RWPE2 (cell line): ENCODE measurements around the gene IL1RAPL2.
A peak's percentile ranks its signal among the peaks of the same experiment; 100 is the strongest.

Experiments
- ATAC-seq: fragments of 200-7000 bp; cut with Tn5 transposase; 3 replicates; pipeline ENCODE4 v1.9.1; 2021; ENCODE audit warnings: low read depth
- DNase-seq: peaks from one replicate; pipeline ENCODE4 v3.0.0-alpha.2; 2020; ENCODE audit warnings: low spot score
- H3K27ac ChIP-seq: fragments of 450-650 bp; 2 replicates; pipeline ENCODE4 v1.5.1; 2017; ENCODE audit warnings: mild to moderate bottlenecking; ENCODE audit not compliant: poor library complexity, severe bottlenecking
- H3K27me3 ChIP-seq: fragments of 250-450 bp; sonication (Bioruptor Pico); 2 replicates; pipeline ENCODE4 v1.5.1; 2021; ENCODE audit warnings: mild to moderate bottlenecking, moderate library complexity; ENCODE audit not compliant: insufficient read depth, poor library complexity, severe bottlenecking
- H3K36me3 ChIP-seq: fragments of 250-450 bp; sonication (Bioruptor Pico); 2 replicates; pipeline ENCODE4 v1.5.1; 2020; ENCODE audit warnings: low read depth, mild to moderate bottlenecking, moderate library complexity
- H3K4me1 ChIP-seq: fragments of 250-450 bp; sonication (Bioruptor Pico); 2 replicates; pipeline ENCODE4 v1.5.1; 2021; ENCODE audit warnings: mild to moderate bottlenecking, moderate library complexity; ENCODE audit not compliant: insufficient read depth, poor library complexity, severe bottlenecking
- H3K4me3 ChIP-seq: fragments of 250-450 bp; sonication (Bioruptor Pico); 2 replicates; pipeline ENCODE4 v1.5.1; 2021; ENCODE audit warnings: mild to moderate bottlenecking, moderate library complexity; ENCODE audit not compliant: severe bottlenecking
- H3K9me3 ChIP-seq: fragments of 250-450 bp; sonication (Bioruptor Pico); 2 replicates; pipeline ENCODE4 v1.5.1; 2021; ENCODE audit warnings: mild to moderate bottlenecking, moderate library complexity; ENCODE audit not compliant: severe bottlenecking
- TF ChIP-seq, protein P1 (sequence below): fragments of 450-650 bp; IDR thresholded peaks from one replicate; pipeline ENCODE4 v1.5.1; 2017; ENCODE audit warnings: mild to moderate bottlenecking, moderate library complexity; ENCODE audit not compliant: poor library complexity, severe bottlenecking

IL1RAPL2 gene

DNA sequence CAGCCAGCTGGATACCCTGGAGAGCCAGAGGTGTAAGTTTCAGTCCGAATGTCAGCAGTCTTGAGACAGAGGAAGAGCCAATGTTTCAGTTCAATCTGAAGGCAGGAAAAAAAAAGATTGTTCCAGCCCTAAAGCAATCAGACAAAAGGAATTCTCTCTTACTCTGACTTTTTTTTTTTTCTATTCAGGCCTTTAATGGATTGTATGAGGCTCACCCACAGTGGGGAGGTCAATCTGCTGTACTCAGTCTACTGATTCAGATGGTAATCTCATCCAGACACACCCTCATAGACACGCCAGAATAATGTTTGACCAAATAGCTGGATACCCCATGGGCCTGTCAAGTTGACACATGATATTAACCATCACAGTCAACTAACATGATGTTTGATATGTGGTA, 602.6 kb downstream of the IL1RAPL2 start:
- no peaks in the 10 kb centered on the region for H3K4me1 ChIP-seq
- DNase-seq (no peak), ATAC-seq (no peak)
- no peaks in the 10 kb centered on the region for H3K36me3 ChIP-seq
- no peaks in the 10 kb centered on the region for H3K9me3 ChIP-seq
- no peak overlapping the region for H3K4me3 ChIP-seq
- no peaks in the 10 kb centered on the region for H3K27me3 ChIP-seq
- no peak overlapping the region for H3K27ac ChIP-seq
- TF ChIP-seq, protein P1, sequence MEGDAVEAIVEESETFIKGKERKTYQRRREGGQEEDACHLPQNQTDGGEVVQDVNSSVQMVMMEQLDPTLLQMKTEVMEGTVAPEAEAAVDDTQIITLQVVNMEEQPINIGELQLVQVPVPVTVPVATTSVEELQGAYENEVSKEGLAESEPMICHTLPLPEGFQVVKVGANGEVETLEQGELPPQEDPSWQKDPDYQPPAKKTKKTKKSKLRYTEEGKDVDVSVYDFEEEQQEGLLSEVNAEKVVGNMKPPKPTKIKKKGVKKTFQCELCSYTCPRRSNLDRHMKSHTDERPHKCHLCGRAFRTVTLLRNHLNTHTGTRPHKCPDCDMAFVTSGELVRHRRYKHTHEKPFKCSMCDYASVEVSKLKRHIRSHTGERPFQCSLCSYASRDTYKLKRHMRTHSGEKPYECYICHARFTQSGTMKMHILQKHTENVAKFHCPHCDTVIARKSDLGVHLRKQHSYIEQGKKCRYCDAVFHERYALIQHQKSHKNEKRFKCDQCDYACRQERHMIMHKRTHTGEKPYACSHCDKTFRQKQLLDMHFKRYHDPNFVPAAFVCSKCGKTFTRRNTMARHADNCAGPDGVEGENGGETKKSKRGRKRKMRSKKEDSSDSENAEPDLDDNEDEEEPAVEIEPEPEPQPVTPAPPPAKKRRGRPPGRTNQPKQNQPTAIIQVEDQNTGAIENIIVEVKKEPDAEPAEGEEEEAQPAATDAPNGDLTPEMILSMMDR, result no peak

DNA sequence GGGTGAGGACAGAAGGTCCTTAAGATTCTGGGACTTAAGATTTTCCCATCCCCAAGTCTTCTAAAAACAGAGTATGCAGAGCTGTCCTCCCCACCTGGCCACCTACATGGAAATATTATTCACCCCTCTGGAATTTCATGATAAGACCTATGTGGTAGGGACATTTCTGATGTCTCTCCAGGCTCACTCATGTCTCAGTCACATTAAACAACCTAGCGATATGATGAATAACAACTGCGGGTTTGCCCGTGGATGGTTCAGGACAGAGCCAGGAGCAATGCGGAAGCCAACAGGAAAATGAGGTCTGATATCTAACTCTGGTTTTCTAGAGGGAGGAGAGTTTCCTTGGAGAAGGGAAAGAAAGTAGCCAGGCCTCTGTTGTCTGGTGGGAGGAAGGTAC, 607.1 kb downstream of the IL1RAPL2 start:
- H3K4me3 ChIP-seq, result no peak overlapping the region
- ATAC-seq, result no peak
- H3K27me3 ChIP-seq, result no peaks in the 10 kb centered on the region
- TF ChIP-seq, protein P1, result no peak
- no peaks in the 10 kb centered on the region for H3K9me3 ChIP-seq
- no peak overlapping the region for H3K27ac ChIP-seq
- no peaks in the 10 kb centered on the region for H3K4me1 ChIP-seq
- no peaks in the 10 kb centered on the region for H3K36me3 ChIP-seq
- no peak for DNase-seq

DNA sequence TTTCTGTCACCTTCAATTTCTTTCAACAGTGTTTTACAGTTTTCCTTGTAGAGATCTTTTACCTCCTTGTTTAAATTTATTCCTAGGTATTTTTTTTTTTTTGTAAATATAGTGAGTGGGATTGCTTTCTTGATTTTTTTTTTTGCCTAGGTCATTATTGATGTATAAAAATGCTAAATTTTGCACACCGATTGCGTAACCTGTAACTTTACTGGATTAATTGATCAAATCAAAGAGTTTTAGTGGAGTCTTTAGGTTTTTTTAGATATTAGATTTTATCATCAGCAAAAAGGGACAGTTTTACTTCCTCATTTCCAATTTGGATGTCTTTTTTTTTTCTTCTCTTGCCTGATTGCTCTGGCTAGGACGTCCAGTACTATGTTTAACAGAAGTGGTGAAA, 613.6 kb downstream of the IL1RAPL2 start:
- Histone ChIP-seq H3K4me3 (no peak overlapping the region), H3K27ac (no peak overlapping the region), H3K9me3 (no peaks in the 10 kb centered on the region), H3K27me3 (no peaks in the 10 kb centered on the region), H3K36me3 (no peaks in the 10 kb centered on the region), H3K4me1 (no peaks in the 10 kb centered on the region)
- no peak for DNase-seq
- no peak for ATAC-seq
- TF ChIP-seq, protein P1, result no peak

DNA sequence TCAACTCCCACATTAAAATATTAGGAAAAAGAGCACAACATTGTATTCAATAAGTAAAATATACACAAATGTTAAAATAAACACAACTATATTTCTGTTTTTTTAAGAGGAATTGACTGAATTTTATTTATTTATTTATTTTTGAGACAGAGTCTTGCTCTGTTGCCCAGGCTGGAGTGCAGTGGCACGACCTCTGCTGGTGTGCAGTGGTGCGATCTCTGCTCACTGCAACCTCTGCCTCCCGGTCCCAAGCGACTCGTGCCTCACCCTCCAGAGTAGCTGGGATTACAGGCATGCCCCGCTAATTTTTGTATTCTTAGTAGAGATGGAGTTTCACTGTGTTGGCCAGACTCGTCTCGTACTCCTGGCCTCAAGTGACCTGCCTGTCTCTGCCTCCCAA, 623.1 kb downstream of the IL1RAPL2 start:
- no peak for ATAC-seq

DNA sequence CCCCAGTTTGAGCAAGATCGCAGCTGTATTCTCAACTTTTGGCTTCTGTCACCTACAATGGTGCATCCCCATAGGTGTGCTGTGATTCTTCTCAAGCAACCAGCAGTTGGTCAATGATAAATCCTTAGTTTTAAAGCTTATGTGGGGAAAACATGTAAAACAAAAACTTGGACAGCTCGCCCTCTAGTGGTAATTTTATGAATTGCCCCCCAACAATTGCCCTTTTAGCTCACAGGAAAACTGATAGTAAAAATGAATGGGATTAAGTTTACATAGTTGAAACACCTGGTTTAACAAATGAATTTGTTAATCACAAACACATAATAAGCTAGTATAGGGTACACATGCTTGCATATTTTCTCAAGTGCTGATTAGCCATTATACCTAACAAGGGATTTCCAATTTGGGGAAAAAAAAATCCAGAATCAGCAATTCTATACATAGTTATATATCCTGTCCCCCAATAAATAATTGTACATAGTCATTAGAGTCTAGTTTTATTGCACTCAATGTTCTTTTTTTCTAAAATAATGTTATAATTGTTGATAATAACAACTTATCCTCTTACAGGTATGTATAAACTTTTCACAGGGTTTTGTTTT, 624.4 kb downstream of the IL1RAPL2 start:
- Histone ChIP-seq H3K4me3 (no peak overlapping the region), H3K36me3 (no peaks in the 10 kb centered on the region)
- no peak for DNase-seq

More for the DNA sequence above, 623.1 kb downstream of the IL1RAPL2 start:
- no peaks in the 10 kb centered on the region for H3K27me3 ChIP-seq
- no peaks in the 10 kb centered on the region for H3K4me1 ChIP-seq
- no peaks in the 10 kb centered on the region for H3K36me3 ChIP-seq
- TF ChIP-seq, protein P1, result no peak
- no peak for DNase-seq
- no peaks in the 10 kb centered on the region for H3K9me3 ChIP-seq
- no peak overlapping the region for H3K27ac ChIP-seq
- H3K4me3 ChIP-seq, result no peak overlapping the region

More for the DNA sequence above, 624.4 kb downstream of the IL1RAPL2 start:
- Histone ChIP-seq H3K27ac (no peak overlapping the region), H3K4me1 (no peaks in the 10 kb centered on the region), H3K9me3 (no peaks in the 10 kb centered on the region), H3K27me3 (no peaks in the 10 kb centered on the region)
- no peak for ATAC-seq
- TF ChIP-seq, protein P1, result peak; percentile 65
